Mucosa of rectum (tissue), 2 donors: ENCODE data around the gene CTBS.

Experiments used
- H3K27ac ChIP-seq, 2 donors: one replicate each; pipeline ENCODE4 v1.7.0; 2013; ENCODE audit warnings: inconsistent platforms in 2 of 2, low read depth in 2 of 2, low read length in 2 of 2
- H3K27me3 ChIP-seq, 2 donors: one replicate each; pipeline ENCODE4 v1.7.0; 2013; ENCODE audit warnings: low read length in 2 of 2; ENCODE audit not compliant: control insufficient read depth in 2 of 2, insufficient read depth in 2 of 2
- H3K36me3 ChIP-seq, 2 donors: one replicate each; pipeline ENCODE4 v1.7.0; 2013; ENCODE audit warnings: low read length in 2 of 2; ENCODE audit not compliant: control insufficient read depth in 2 of 2, insufficient read depth in 2 of 2
- H3K4me1 ChIP-seq, 2 donors: one replicate each; pipeline ENCODE4 v1.7.0; 2013; ENCODE audit warnings: low read length in 2 of 2, mild to moderate bottlenecking in 1 of 2; ENCODE audit not compliant: control insufficient read depth in 2 of 2, insufficient read depth in 2 of 2
- H3K4me3 ChIP-seq, 2 donors: one replicate each; pipeline ENCODE4 v1.7.0; 2013; ENCODE audit warnings: low read length in 2 of 2
- H3K9ac ChIP-seq, 2 donors: one replicate each; pipeline ENCODE4 v1.7.0; 2013; ENCODE audit warnings: low read length in 2 of 2, low read depth in 1 of 2, mild to moderate bottlenecking in 1 of 2
- H3K9me3 ChIP-seq, 2 donors: one replicate each; pipeline ENCODE4 v1.7.0; 2013; ENCODE audit warnings: low read length in 2 of 2; ENCODE audit not compliant: control insufficient read depth in 2 of 2
- donor health status: healthy.
- donor health status: Normal muscosa, but diverticular disease.

CTBS gene

GRCh38 chr1:84573967-84574842 is at the start of gene CTBS:
CTBS (minus strand) TSS chr1:84574440; CDS start chr1:84574415, 25 bp downstream.
- peak within 1 kb of the TSS; percentile 93 to 95 for H3K9ac ChIP-seq
- peak within 1 kb of the TSS; percentile 98 to 100 for H3K27ac ChIP-seq
- H3K27me3 ChIP-seq = no peaks in the 10 kb centered on the region
- peak within 1 kb of the TSS; percentile 66 to 92 for H3K4me3 ChIP-seq
- H3K4me1 ChIP-seq = peaks cover 0 to 4% of the 10 kb centered on the region in 2 donors
- H3K9me3 ChIP-seq = no peaks in the 10 kb centered on the region
- H3K36me3 ChIP-seq = peaks cover 3 to 13% of the 10 kb centered on the region in 2 donors

- Histone ChIP-seq H3K9me3 (no peaks in the 10 kb centered on the region), H3K27me3 (no peaks in the 10 kb centered on the region), H3K4me3 (no peak overlapping the region), H3K36me3 (no peaks in the 10 kb centered on the region), H3K9ac (no peak overlapping the region), H3K4me1 (peaks cover 2 to 5% of the 10 kb centered on the region in 2 donors), H3K27ac (no peak overlapping the region)
Measured at GRCh38 chr1:84621553-84621952, 47.3 kb upstream of the CTBS start.

GRCh38 chr1:84620720-84621313 is 46.6 kb upstream of the CTBS start:
- Histone ChIP-seq H3K27ac (peak overlapping the region; percentile 65 to 79), H3K4me3 (peak overlapping the region; percentile 85 to 86), H3K27me3 (no peaks in the 10 kb centered on the region), H3K9ac (peak overlapping the region; percentile 60 to 84), H3K4me1 (peaks cover 2 to 5% of the 10 kb centered on the region in 2 donors), H3K9me3 (no peaks in the 10 kb centered on the region), H3K36me3 (no peaks in the 10 kb centered on the region)

- peaks cover 2 to 5% of the 10 kb centered on the region in 2 donors for H3K4me1 ChIP-seq
- no peaks in the 10 kb centered on the region for H3K27me3 ChIP-seq
- H3K9ac ChIP-seq = no peak overlapping the region
- H3K9me3 ChIP-seq = no peaks in the 10 kb centered on the region
- no peak overlapping the region for H3K4me3 ChIP-seq
- no peak overlapping the region for H3K27ac ChIP-seq
- no peaks in the 10 kb centered on the region for H3K36me3 ChIP-seq
Measured at GRCh38 chr1:84619383-84620102, 45.3 kb upstream of the CTBS start.

GRCh38 chr1:84617349-84617748 is 43.1 kb upstream of the CTBS start:
- H3K36me3 ChIP-seq = no peaks in the 10 kb centered on the region
- no peak overlapping the region for H3K27ac ChIP-seq
- H3K27me3 ChIP-seq = no peaks in the 10 kb centered on the region
- no peaks in the 10 kb centered on the region for H3K9me3 ChIP-seq
- H3K4me3 ChIP-seq = no peak overlapping the region
- no peak overlapping the region for H3K9ac ChIP-seq
- H3K4me1 ChIP-seq = peaks cover 2 to 5% of the 10 kb centered on the region in 2 donors

GRCh38 chr1:84615790-84616189 is 41.5 kb upstream of the CTBS start:
- no peaks in the 10 kb centered on the region for H3K36me3 ChIP-seq
- H3K4me1 ChIP-seq = peaks cover 2 to 3% of the 10 kb centered on the region in 2 donors
- no peaks in the 10 kb centered on the region for H3K9me3 ChIP-seq
- H3K4me3 ChIP-seq = no peak overlapping the region
- H3K27me3 ChIP-seq = no peaks in the 10 kb centered on the region
- H3K9ac ChIP-seq = no peak overlapping the region
- no peak overlapping the region for H3K27ac ChIP-seq

GRCh38 chr1:84613887-84614286 is 39.6 kb upstream of the CTBS start:
- no peaks in the 10 kb centered on the region for H3K4me1 ChIP-seq
- H3K9ac ChIP-seq = no peak overlapping the region
- no peaks in the 10 kb centered on the region for H3K9me3 ChIP-seq
- no peak overlapping the region for H3K4me3 ChIP-seq
- H3K36me3 ChIP-seq = no peaks in the 10 kb centered on the region
- H3K27me3 ChIP-seq = no peaks in the 10 kb centered on the region
- H3K27ac ChIP-seq = no peak overlapping the region

- Histone ChIP-seq H3K36me3 (no peaks in the 10 kb centered on the region), H3K4me1 (no peaks in the 10 kb centered on the region), H3K27me3 (no peaks in the 10 kb centered on the region), H3K27ac (no peak overlapping the region), H3K9me3 (no peaks in the 10 kb centered on the region), H3K9ac (no peak overlapping the region), H3K4me3 (no peak overlapping the region)
Measured at GRCh38 chr1:84613026-84613425, 38.8 kb upstream of the CTBS start.

- Histone ChIP-seq H3K27ac (no peak overlapping the region), H3K36me3 (no peaks in the 10 kb centered on the region), H3K4me1 (no peaks in the 10 kb centered on the region), H3K9ac (no peak overlapping the region), H3K9me3 (no peaks in the 10 kb centered on the region), H3K27me3 (no peaks in the 10 kb centered on the region), H3K4me3 (no peak overlapping the region)
Measured at GRCh38 chr1:84611796-84612195, 37.6 kb upstream of the CTBS start.

- no peak overlapping the region for H3K4me3 ChIP-seq
- no peak overlapping the region for H3K9ac ChIP-seq
- H3K27ac ChIP-seq = no peak overlapping the region
- no peaks in the 10 kb centered on the region for H3K9me3 ChIP-seq
- no peaks in the 10 kb centered on the region for H3K4me1 ChIP-seq
- H3K27me3 ChIP-seq = no peaks in the 10 kb centered on the region
- no peaks in the 10 kb centered on the region for H3K36me3 ChIP-seq
Measured at GRCh38 chr1:84611091-84611490, 36.9 kb upstream of the CTBS start.
